Measurements from ENCODE around the gene MYO1H.

- no peak for TF ChIP-seq CTCF (IDR thresholded peaks at IDR 0.05 in 4 of 5, conservative IDR thresholded peaks at IDR 0.05 in 1 of 5)
- no peak for TF ChIP-seq POLR2A (IDR thresholded peaks at IDR 0.05)
Observed at GRCh38 chr12:109330282-109331230, 17.1 kb upstream of the MYO1H start.

All from gastrocnemius medialis (tissue), 4 donors.